NCI-H524 treated with DMSO at 0.1 percent for 48 hours (cell line): ENCODE results near the gene KRT17.
"Not testable (repeated sequence)": the region's sequence is repeated elsewhere in the genome, so short reads cannot be mapped to it uniquely, and the experiment has no call there.

Source experiments
- DNase-seq: peaks from one replicate; lab custom pipeline; 2025; lab: John Stamatoyannopoulos, UW

KRT17 gene

GRCh38 chr17:41619927-41620582 lies 4.3 kb downstream of the KRT17 start:
- DNase-seq, result not testable (repeated sequence)

- no peak for DNase-seq
These were observed 5.1 kb downstream of the KRT17 start for GRCh38 chr17:41619036-41619926.

- DNase-seq, result no peak
These were observed 5.9 kb downstream of the KRT17 start for GRCh38 chr17:41618341-41619035.

- no peak for DNase-seq
These were observed 6.7 kb downstream of the KRT17 start for GRCh38 chr17:41617698-41618097.

DNA sequence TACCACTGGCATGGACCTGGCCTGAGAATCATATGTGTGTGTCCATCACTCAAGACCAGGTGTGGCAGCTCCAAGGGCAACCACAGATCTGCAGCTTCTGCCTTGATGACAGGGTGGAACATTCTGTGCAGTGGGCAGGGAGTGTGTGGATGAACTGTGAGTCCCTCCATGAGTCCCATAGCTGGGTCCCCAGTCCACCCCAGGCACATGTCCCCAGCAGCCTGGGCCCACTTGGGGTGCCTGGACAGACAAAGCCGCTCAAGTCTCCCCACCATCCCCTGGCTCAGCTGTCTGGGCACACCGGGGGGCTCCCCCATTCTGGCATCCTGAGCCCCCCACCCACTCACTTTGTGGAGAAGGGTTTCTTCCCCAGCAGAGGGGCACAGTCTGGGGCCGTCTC lies 7.2 kb downstream of the KRT17 start:
- no peak for DNase-seq

DNA sequence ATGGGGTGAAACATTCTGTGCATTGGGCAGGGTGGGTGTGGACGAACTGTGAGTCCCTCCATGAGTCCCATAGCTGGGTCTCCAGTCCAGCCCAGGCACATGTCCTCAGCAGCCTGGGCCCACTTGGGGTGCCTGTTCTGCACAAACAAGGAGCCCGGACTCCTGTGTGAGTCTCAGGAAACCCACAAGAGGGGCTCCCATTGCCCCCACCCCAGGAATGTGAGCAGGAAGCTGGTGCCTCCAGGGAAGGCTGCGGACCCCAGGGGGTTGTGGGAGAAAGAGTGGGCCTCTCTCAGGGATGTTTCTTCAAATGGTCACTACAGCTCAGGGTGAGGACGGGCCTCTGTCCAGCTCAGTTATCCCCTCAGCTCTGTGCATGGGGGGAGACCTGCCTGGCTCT lies 7.9 kb downstream of the KRT17 start:
- DNase-seq, result not testable (repeated sequence)

DNA sequence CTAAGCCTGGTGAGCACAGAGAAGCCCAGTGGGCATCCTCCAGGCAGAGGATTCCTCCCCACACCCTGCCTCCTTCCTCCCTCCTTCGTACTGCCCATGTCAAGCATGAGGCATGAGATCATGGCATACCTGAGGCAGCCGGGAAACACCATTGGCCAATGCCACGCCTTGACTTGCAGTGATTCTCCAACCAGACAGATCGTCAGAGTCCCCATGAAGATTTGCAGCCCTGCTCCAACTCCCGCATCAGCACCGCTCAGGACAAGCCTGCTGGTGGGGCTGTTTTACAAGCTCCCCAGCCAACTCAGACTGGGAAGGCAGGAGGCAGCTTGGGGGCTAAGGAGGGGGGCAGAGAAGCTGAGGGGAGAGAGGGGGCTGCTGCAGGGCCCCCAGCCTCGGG lies 8.9 kb downstream of the KRT17 start:
- DNase-seq, result no peak

DNA sequence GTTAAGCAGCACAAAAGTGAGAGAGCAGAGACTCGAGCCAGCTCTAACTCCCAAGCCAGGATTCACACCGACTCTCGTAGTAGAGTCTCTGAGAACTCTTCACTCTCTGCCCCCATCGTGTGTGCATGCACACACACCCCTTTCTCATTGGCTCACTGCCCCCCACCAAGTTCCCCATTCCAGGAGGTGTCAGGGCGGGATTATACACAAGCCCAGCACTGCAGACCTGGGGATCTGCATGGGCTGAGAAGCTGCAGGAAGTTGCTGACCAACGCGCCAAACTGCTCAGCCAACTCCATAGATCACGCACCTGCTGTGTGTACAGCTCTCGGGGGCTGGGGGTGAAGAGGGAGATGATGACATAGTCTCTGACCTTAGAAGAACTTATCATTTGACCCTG lies 9.6 kb downstream of the KRT17 start:
- DNase-seq, result not testable (repeated sequence)

DNA sequence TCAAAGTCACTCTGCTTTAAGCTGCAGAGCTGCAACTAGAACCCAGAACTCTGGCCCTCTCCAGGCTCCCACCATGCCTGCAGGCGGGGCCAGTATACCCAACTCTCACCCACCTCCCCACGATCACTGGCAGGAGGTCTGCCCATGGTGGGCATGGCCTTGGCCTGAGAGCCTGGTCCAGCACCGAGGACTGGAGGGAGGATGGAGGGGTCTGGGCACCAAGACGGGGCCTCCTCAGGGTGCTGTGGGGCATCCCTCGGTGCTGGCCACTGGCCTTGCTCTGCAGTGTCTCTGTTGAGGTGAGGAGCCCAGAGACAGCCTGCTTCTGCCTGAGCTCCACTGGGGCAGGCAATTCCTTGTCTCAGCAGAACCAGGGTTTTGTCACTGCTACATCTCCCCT lies 10.3 kb downstream of the KRT17 start:
- DNase-seq, result no peak

- no peak for DNase-seq
These were observed 10.9 kb downstream of the KRT17 start for GRCh38 chr17:41613277-41614082.

GRCh38 chr17:41612376-41613160 lies 11.8 kb downstream of the KRT17 start, which contains the start of gene KRT16:
TSS of gene KRT16 (minus strand) at chr17:41612767. CDS start at chr17:41612688, 79 bp downstream.
- DNase-seq, result not testable (repeated sequence)

- DNase-seq, result no peak
These were observed 13.3 kb downstream of the KRT17 start for GRCh38 chr17:41610965-41611640.

DNA sequence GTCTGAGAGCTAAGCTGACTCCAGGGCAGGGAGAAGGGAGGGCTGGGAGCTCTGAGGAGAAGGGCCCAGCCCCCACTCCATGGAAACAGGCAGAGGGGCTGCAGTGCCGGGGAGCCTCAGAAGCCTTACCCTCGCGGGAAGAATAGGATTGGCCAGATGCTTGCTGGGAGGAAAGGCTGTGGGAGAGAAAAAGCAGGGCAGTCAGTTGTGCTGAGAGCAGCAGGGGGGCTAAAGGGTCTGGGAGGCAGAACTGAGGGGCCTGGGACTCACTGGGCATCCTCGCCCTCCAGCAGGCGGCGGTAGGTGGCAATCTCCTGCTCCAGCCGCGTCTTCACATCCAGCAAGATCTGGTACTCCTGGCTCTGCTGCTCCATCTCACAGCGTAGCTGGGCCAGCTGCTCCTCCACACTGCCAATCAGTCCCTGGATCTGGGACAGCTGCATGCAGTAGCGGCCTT lies 14.3 kb downstream of the KRT17 start:
- not testable (repeated sequence) for DNase-seq

DNA sequence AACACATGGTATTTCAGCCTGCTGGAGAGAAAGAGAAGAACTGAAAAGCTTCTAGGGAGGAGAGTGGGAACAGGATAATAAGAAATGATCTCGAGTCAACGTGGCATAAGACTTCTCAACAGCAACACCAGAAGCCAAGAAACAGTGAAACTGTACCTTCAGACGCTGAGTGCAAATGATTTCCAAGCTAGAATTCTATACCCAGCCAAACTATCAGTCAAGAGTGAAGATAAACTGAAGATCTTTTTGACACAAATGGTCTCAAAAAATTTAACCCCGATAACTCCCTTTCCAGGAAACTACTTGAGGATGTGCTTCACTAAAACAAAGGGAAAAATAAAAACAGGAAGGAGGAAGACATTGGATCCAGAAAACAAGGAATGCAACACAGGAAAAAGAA lies 17.4 kb downstream of the KRT17 start:
- DNase-seq, result not testable (repeated sequence)

GRCh38 chr17:41602524-41602923 lies 21.9 kb downstream of the KRT17 start:
- no peak for DNase-seq

DNA sequence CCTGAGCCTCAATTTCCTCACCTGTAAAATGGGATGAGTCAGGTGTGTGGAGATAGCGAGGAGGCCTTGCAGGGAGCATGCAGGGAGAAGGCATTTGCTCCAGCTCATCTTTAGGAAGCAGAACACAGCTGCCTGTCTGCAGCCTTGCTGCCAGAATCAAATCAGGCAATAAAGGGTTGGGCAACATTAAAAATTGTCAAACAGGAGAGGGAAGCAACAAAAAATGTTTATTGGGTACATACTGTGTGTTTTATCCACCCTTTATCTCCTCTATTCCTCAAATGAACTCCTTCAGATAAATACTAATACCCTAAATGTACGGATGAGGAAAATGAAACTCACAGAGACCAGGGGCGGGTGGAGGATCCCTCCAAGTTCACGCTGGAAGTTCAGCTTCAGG lies 24.1 kb downstream of the KRT17 start:
- DNase-seq, result no peak

DNA sequence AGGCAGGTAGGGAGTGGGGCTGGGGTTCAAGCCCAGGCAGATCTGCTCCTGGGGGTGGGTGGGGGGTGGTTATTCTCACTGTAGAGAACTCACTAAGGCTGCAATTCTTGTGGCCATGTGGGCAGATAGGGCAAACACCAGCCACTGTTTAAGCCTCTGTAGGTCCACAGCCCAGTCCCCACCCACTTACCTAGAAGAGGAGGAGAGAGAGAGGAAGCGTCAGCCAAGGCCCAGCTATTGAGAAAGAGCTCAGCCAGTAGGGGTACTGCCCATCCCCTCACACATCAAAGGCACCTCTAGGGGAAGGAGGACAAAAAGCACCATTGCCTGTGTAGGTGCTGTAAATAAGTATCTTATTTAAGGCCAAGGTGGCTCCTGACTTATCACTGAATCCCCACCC lies 24.7 kb downstream of the KRT17 start:
- DNase-seq, result no peak

DNA sequence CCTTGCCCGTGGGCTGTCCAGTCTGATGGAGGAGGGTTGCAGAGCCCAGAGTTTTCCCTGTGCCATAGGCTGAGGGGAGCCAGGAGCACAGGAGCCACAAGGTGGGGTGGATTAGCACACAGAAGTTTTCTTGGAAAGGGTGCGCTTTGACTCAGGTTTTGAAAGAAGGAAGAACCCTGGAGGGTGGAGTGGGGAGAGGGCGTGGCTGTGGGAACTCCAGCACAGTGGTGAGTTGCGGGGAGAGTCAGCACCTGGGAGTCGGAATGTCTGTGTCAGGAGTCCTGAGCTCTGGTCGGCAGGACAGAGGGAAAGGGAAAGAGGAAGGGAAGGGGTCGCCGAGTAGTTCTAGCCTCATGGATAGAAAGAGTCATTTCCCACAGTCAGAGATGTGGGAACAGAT lies 28.8 kb downstream of the KRT17 start:
- no peak for DNase-seq

GRCh38 chr17:41594363-41594915 lies 29.9 kb downstream of the KRT17 start:
- no peak for DNase-seq
